H9 (cell line): ENCODE data around the gene MYO1E. TPM values are rescaled to one million over a fixed set of nuclear protein-coding genes. Genes with fewer than 3 reads are reported as not detected.

ENCODE experiments used
- DNase-seq: peaks from one replicate; pipeline ENCODE4 v3.0.0-alpha.2; 2017
- H2AFZ ChIP-seq: one replicate; pipeline ENCODE4 v1.6.1; 2013; ENCODE audit warnings: mild to moderate bottlenecking, low read length, control low read depth, moderate library complexity
- H2AK5ac ChIP-seq: 2 replicates; pipeline ENCODE4 v1.6.1; 2013; ENCODE audit warnings: low read length, control low read depth, mixed read lengths; ENCODE audit not compliant: insufficient read length
- H2BK120ac ChIP-seq: one replicate; pipeline ENCODE4 v1.6.1; 2013; ENCODE audit warnings: low read depth, mild to moderate bottlenecking, low read length, control low read depth, inconsistent platforms; ENCODE audit not compliant: poor library complexity, severe bottlenecking
- H2BK12ac ChIP-seq: 2 replicates; pipeline ENCODE4 v1.6.1; 2013; ENCODE audit warnings: low read length, control low read depth, mixed read lengths, low read depth; ENCODE audit not compliant: insufficient read length
- H2BK15ac ChIP-seq: 2 replicates; pipeline ENCODE4 v1.6.1; 2013; ENCODE audit warnings: low read depth, low read length, control low read depth
- H2BK20ac ChIP-seq: one replicate; pipeline ENCODE4 v1.6.1; 2013; ENCODE audit warnings: low read depth, mild to moderate bottlenecking, low read length, control low read depth, inconsistent platforms; ENCODE audit not compliant: poor library complexity, severe bottlenecking
- H2BK5ac ChIP-seq: 2 replicates; pipeline ENCODE4 v1.6.1; 2013; ENCODE audit warnings: low read length, control low read depth, mixed read lengths; ENCODE audit not compliant: insufficient read length
- H3K14ac ChIP-seq: 2 replicates; pipeline ENCODE4 v1.6.1; 2013; ENCODE audit warnings: low read length, control low read depth; ENCODE audit not compliant: insufficient read depth
- H3K18ac ChIP-seq: 2 replicates; pipeline ENCODE4 v1.6.1; 2013; ENCODE audit warnings: low read depth, mild to moderate bottlenecking, mixed read lengths, low read length, control low read depth; ENCODE audit not compliant: insufficient read length
- H3K23ac ChIP-seq: 2 replicates; pipeline ENCODE4 v1.6.1; 2013; ENCODE audit warnings: low read length, control low read depth, mixed read lengths, low read depth; ENCODE audit not compliant: insufficient read length
- H3K23me2 ChIP-seq: 2 replicates; pipeline ENCODE4 v1.6.1; 2013; ENCODE audit warnings: low read depth, mild to moderate bottlenecking, mixed read lengths, low read length, control low read depth; ENCODE audit not compliant: insufficient read length, poor library complexity, severe bottlenecking
- H3K27ac ChIP-seq: 2 replicates; pipeline ENCODE4 v1.5.1; 2013; ENCODE audit warnings: low read length, control low read depth, mixed read lengths, low read depth; ENCODE audit not compliant: insufficient read length
- H3K27me3 ChIP-seq: 2 replicates; pipeline ENCODE4 v1.6.1; 2013; ENCODE audit warnings: low read length, control low read depth, inconsistent platforms; ENCODE audit not compliant: insufficient read depth
- H3K4ac ChIP-seq: 2 replicates; pipeline ENCODE4 v1.6.1; 2013; ENCODE audit warnings: low read depth, mild to moderate bottlenecking, control low read depth, inconsistent platforms, low read length, moderate library complexity
- H3K4me1 ChIP-seq: 2 replicates; pipeline ENCODE4 v1.6.1; 2013; ENCODE audit warnings: low read length, control low read depth, inconsistent platforms; ENCODE audit not compliant: insufficient read depth
- H3K4me2 ChIP-seq: 2 replicates; pipeline ENCODE4 v1.6.1; 2013; ENCODE audit warnings: low read length, control low read depth, mixed read lengths; ENCODE audit not compliant: insufficient read length, insufficient read depth
- H3K56ac ChIP-seq: 2 replicates; pipeline ENCODE4 v1.6.1; 2013; ENCODE audit warnings: low read depth, mild to moderate bottlenecking, mixed read lengths, low read length, control low read depth; ENCODE audit not compliant: insufficient read length
- H3K79me1 ChIP-seq: 2 replicates; pipeline ENCODE4 v1.6.1; 2013; ENCODE audit warnings: low read depth, mild to moderate bottlenecking, moderate library complexity, low read length, control low read depth, inconsistent platforms; ENCODE audit not compliant: insufficient read depth, poor library complexity, severe bottlenecking
- H3K79me2 ChIP-seq: 2 replicates; pipeline ENCODE4 v1.6.1; 2013; ENCODE audit warnings: low read length, control low read depth, inconsistent platforms; ENCODE audit not compliant: insufficient read depth
- H3K9ac ChIP-seq: 2 replicates; pipeline ENCODE4 v1.6.1; 2013; ENCODE audit warnings: low read length, control low read depth, mixed read lengths; ENCODE audit not compliant: insufficient read length; ENCODE audit errors: extremely low read depth
- H3K9me3 ChIP-seq: one replicate; pipeline ENCODE4 v1.6.1; 2013; ENCODE audit warnings: low read depth, low read length, inconsistent platforms; ENCODE audit not compliant: control insufficient read depth
- H3T11ph ChIP-seq: one replicate; pipeline ENCODE4 v1.6.1; 2013; ENCODE audit warnings: mild to moderate bottlenecking, low read length, control low read depth, inconsistent platforms
- H4K20me1 ChIP-seq: one replicate; pipeline ENCODE4 v1.6.1; 2013; ENCODE audit not compliant: control insufficient read depth, insufficient read length, insufficient read depth
- H4K5ac ChIP-seq: 2 replicates; pipeline ENCODE4 v1.6.1; 2013; ENCODE audit warnings: low read depth, mild to moderate bottlenecking, mixed read lengths, low read length, control low read depth; ENCODE audit not compliant: insufficient read length
- H4K8ac ChIP-seq: replicated peaks from 2 replicates; pipeline ENCODE4 v1.6.1; 2013; ENCODE audit warnings: low read length, control low read depth, mixed read lengths, low read depth; ENCODE audit not compliant: insufficient read length
- H4K91ac ChIP-seq: 2 replicates; pipeline ENCODE4 v1.6.1; 2013; ENCODE audit warnings: low read depth, mild to moderate bottlenecking, moderate library complexity, mixed read lengths, low read length, control low read depth; ENCODE audit not compliant: insufficient read length
- H3K27ac Mint-ChIP-seq, 3 experiments: 2 replicates in 2 of 3; 3 replicates in 1 of 3; pipeline ENCODE4 v1.8.0; 2020 to 2021; ENCODE audit warnings: mixed read lengths in 3 of 3, mild to moderate bottlenecking in 1 of 3, moderate library complexity in 1 of 3
- H3K27me3 Mint-ChIP-seq: 2 replicates; pipeline ENCODE4 v1.8.0; 2021; ENCODE audit warnings: low read depth, mild to moderate bottlenecking, moderate library complexity, mixed read lengths
- H3K36me3 Mint-ChIP-seq, 3 experiments: 2 replicates in 2 of 3; 3 replicates in 1 of 3; pipeline ENCODE4 v1.8.0; 2020 to 2021; ENCODE audit warnings: low read depth in 3 of 3, mixed read lengths in 3 of 3; ENCODE audit not compliant: insufficient read depth in 1 of 3
- H3K4me1 Mint-ChIP-seq, 2 experiments: 2 replicates each; pipeline ENCODE4 v1.8.0; 2020; ENCODE audit warnings: mixed read lengths in 2 of 2
- H3K4me3 Mint-ChIP-seq, 2 experiments: 2 replicates in 1 of 2; 3 replicates in 1 of 2; pipeline ENCODE4 v1.8.0; 2020 to 2021; ENCODE audit warnings: mild to moderate bottlenecking in 2 of 2, mixed read lengths in 2 of 2, moderate library complexity in 1 of 2
- H3K9me3 Mint-ChIP-seq, 2 experiments: 2 replicates in 1 of 2; 3 replicates in 1 of 2; pipeline ENCODE4 v1.8.0; 2020; ENCODE audit warnings: mild to moderate bottlenecking in 2 of 2, mixed read lengths in 2 of 2, moderate library complexity in 1 of 2
- WGBS: extraction: QIAGEN DNeasy Blood & Tissue Kit; methylation state at CpG from one replicate; pipeline ENCODE4 v1.1.7; 2013; ENCODE audit warnings: missing lambda C conversion rate, low lambda C conversion rate, mixed read lengths; ENCODE audit not compliant: insufficient read length; ENCODE audit errors: extremely low coverage; 5-methylcytosine and 5-hydroxymethylcytosine counted together
- total RNA-seq: library from RNA; stranded (reverse); gene quantifications from 2 replicates; pipeline ENCODE4 v1.2.1, GENCODE V29; 2021
- TF ChIP-seq, protein P1 (sequence below): fragments of 200-600 bp; sonication (generic); conservative IDR thresholded peaks from 3 replicates; pipeline ENCODE4 v1.8.0; 2021; ENCODE audit warnings: antibody characterized with exemption, mild to moderate bottlenecking

Gene MYO1E
- total RNA-seq, 1 experiment from 2014 or later = 235 TPM

DNA sequence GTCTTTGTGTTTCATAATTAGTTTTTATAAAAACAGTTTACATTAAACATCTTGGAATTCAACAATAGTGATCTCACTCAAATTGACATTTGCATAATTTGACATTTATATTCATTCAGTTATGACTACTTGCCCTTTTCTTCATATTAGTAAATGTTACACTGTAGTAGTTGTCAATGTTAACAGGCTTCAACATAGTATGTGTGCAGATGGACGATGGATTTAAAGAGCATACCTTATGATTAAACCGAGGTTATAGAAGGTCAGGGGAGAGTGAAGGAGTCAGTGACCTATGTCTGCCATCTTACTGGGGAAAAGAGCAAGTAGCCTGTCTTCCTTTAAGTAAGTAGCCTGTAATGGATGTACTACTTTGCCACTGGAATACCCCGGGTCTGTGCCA lies 276.2 kb downstream of the MYO1E start:
- no peak overlapping the region for H3K56ac ChIP-seq
- H3K14ac ChIP-seq = no peak overlapping the region
- H3K23ac ChIP-seq = no peak overlapping the region
- H2AK5ac ChIP-seq = no peak overlapping the region
- H4K5ac ChIP-seq = no peak overlapping the region
- WGBS = no CpG with 5 or more reads among the region's 3 CpGs
- Mint-ChIP-seq H3K4me3 (no peak overlapping the region), H3K27ac (no peak overlapping the region), H3K9me3 (no peaks in the 10 kb centered on the region), H3K36me3 (peaks cover 3 to 24% (median 22%) of the 10 kb centered on the region in 3 experiments; a peak in 5 of 7 replicates), H3K4me1 (no peaks in the 10 kb centered on the region), H3K27me3 (no peaks in the 10 kb centered on the region)
- no peak overlapping the region for H3K9ac ChIP-seq
- H3K9me3 ChIP-seq = no peaks in the 10 kb centered on the region
- no peak overlapping the region for H2AFZ ChIP-seq
- no peak overlapping the region for H3K4ac ChIP-seq
- H2BK5ac ChIP-seq = no peak overlapping the region
- no peak overlapping the region for H4K8ac ChIP-seq
- no peak overlapping the region for H2BK120ac ChIP-seq
- no peak for DNase-seq
- H2BK15ac ChIP-seq = no peak overlapping the region
- no peaks in the 10 kb centered on the region for H3K23me2 ChIP-seq
- H3K4me2 ChIP-seq = no peak overlapping the region
- no peaks in the 10 kb centered on the region for H3K4me1 ChIP-seq
- H3K27me3 ChIP-seq = no peaks in the 10 kb centered on the region
- H4K91ac ChIP-seq = no peak overlapping the region
- no peak overlapping the region for H3K27ac ChIP-seq
- TF ChIP-seq, protein P1, sequence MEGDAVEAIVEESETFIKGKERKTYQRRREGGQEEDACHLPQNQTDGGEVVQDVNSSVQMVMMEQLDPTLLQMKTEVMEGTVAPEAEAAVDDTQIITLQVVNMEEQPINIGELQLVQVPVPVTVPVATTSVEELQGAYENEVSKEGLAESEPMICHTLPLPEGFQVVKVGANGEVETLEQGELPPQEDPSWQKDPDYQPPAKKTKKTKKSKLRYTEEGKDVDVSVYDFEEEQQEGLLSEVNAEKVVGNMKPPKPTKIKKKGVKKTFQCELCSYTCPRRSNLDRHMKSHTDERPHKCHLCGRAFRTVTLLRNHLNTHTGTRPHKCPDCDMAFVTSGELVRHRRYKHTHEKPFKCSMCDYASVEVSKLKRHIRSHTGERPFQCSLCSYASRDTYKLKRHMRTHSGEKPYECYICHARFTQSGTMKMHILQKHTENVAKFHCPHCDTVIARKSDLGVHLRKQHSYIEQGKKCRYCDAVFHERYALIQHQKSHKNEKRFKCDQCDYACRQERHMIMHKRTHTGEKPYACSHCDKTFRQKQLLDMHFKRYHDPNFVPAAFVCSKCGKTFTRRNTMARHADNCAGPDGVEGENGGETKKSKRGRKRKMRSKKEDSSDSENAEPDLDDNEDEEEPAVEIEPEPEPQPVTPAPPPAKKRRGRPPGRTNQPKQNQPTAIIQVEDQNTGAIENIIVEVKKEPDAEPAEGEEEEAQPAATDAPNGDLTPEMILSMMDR = no peak
- H3K79me2 ChIP-seq = no peaks in the 10 kb centered on the region
- H3T11ph ChIP-seq = no peak overlapping the region
- H2BK12ac ChIP-seq = no peak overlapping the region
- H4K20me1 ChIP-seq = no peaks in the 10 kb centered on the region
- H3K79me1 ChIP-seq = no peaks in the 10 kb centered on the region
- H2BK20ac ChIP-seq = no peak overlapping the region
- H3K18ac ChIP-seq = no peak overlapping the region
